Stimulated activated CD4-positive, alpha-beta T cell treated with anti-CD3 and anti-CD28 coated beads, Interleukin-1b, Interleukin-23, amount 100 ng/mL, for 1 hour (primary cell): ENCODE measurements around the gene SEPTIN12.
"Not testable (repeated sequence)": the region's sequence is repeated elsewhere in the genome, so short reads cannot be mapped to it uniquely, and the experiment has no call there.

Experiments
- DNase-seq, 2 donors: peaks; one replicate each; pipeline ENCODE4 v3.0.0-alpha.2; 2020; ENCODE audit warnings: low read depth in 2 of 2

SEPTIN12 gene

GRCh38 chr16:4802659-4803287 is 14.6 kb upstream of the SEPTIN12 start:
- DNase-seq, result peak; percentile 55 to 83

- peak; percentile 44 to 48 for DNase-seq
Measured at GRCh38 chr16:4801962-4802658, 14.0 kb upstream of the SEPTIN12 start, which contains the start of gene ROGDI. Gene ROGDI (minus strand): TSS chr16:4802633. CDS start chr16:4802571, 62 bp downstream.

DNA sequence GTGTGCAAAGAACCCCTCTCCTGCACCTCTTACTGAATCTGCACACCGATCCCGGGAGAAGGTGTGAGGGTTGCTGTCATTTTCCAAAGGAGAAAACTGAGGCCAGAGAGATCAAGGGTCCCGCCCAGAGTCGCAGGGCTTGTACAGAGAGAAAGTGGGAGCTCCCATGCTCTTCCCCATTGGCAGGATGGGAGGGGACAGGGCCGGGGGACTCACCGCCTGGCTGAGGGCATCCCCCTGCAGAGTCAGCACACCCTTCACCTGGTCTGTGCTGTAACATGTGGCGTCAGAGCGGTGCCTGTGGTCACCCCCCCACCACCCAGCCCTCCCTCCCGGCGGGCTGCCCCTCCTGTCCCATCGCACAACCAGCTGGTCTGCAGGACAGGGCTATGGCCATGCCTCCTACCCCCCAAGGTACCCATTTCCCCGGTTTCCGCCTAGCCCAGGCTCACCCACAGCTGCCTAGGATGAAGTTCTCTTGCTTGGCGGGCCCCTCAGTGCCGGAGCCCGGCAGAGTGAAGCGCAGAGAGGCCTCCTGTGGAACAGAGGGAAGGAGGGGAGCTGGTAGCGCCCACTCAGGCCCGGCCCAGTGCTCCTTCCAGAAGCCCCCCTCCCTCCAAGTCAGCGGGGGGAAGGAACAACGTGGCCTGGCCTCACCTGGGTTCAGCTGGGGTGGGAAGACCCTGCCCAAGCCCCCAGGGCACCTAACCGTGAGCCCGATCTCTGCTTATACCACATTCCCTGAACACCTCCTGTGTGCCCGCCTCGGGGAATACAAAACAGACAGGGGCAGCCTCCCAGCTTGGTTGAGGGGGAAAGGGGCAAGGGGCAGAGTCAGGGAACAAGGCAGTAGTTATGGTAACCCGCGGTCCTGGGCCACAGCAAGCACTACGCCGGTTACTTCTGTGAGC is 13.2 kb upstream of the SEPTIN12 start:
- no peak for DNase-seq

GRCh38 chr16:4800290-4801041 is 12.3 kb upstream of the SEPTIN12 start:
- no peak for DNase-seq

DNA sequence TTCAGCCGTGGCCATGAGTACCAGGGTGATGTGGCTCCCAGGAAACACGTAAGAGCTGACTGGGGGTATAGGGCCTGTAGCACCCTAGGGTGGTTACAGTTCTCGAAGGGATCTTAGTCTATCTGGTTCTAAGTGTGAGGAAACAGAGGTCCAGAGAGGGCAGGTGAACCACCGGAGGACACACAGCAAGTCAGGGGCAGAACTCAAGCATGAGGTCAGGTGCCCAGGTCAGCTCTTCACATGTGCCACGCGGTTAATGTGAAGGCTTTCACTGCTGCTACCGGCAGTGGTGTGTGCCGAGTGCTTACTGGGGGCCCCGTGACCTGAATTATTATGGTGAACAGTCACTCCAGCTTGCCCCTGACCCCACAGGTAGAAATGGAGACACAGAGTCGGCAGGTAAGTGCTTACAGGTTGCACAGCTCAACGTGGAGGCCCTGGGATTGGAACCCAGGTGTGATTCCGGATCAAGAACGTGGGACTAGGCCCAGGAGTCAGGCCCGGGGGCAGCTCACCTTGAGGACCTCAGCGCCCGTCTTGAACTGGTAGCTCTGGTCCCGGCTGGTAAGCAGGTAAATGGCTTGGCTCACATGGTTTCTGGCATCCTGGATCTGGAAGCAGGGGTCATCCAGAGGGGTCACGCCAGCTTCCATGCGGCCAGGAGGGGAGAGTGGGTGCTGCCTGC is 11.2 kb upstream of the SEPTIN12 start:
- DNase-seq, result no peak

DNA sequence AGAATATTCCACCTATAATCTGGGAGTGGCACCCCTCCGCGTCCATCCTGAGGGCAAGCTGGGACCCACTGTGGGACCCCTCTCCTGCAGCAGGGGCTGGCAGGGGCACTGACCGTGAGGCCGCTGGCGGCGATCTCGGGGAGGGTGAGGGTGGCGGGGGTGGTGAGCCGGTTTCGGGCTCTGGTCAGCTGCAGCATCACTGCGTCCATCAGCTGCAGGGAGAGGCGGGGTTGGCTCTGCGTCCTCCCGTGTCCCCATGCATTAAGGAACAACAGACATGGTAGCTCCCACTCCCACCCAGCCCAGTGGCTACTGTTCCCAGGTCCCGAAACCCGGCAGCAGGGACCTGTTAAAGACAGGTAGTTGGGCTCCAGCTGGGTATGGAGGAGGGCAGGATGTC is 10.3 kb upstream of the SEPTIN12 start:
- no peak for DNase-seq

DNA sequence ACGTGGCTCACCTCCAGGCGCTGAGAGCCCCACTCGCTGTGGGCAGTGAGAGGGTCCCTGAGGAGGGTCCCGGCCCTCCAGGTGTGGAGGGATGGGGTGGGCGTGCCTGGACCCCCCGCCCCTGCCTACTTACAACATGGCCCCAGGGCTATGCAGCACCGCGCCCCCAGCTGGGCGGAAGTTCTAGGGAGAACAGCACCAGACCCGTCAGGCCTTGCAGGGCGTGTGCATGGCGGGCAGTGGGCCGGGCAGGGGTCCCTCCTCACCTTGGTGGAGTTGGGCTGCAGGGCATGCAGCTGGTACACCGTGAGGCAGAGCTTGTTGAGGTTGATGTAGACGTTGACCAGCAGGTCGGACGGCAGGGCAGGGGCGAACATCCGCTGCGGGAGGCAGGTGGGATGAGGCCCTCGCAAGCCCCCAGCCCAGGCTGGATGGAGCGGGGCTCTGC is 9.7 kb upstream of the SEPTIN12 start:
- DNase-seq, result no peak

DNA sequence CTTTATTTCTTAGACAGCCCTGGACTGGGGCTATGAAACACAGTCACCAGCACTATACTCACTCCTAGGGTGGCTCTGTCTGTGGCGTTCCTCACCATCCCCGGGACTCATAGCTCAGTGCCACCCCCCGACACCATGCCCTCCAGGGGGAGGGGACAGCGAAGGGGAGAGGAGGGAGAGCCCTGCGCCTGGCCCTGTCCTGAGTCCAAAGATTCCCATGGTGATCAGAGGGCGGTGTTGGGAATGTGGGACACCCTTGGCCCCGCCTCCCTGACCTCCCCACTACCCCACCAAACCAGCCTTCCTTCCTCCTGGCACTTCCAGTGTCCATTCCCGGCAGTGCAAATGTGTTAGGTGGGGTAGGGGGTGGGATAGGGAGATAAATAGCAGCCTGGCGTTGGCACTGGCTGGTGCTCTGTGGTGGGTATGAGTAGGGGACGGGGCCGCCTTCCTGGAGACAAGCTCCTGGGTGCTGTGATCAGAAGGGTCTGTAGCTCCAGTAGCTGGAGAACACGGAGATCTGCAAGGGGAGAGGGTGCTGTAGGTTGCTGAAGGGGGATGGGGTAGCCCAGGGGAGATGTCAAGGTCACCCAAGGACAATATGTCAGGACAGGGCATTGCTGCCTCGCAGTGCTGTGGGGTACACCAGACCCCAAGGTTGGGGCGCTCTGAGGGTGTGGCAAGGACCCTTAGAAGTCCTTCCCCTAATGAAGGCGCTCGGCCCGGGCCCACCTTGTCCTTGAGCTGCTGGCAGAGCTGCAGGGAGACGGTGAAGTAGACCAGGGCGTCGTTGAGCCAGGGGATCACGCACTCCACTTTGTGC is 9.0 kb upstream of the SEPTIN12 start:
- DNase-seq, result no peak

DNA sequence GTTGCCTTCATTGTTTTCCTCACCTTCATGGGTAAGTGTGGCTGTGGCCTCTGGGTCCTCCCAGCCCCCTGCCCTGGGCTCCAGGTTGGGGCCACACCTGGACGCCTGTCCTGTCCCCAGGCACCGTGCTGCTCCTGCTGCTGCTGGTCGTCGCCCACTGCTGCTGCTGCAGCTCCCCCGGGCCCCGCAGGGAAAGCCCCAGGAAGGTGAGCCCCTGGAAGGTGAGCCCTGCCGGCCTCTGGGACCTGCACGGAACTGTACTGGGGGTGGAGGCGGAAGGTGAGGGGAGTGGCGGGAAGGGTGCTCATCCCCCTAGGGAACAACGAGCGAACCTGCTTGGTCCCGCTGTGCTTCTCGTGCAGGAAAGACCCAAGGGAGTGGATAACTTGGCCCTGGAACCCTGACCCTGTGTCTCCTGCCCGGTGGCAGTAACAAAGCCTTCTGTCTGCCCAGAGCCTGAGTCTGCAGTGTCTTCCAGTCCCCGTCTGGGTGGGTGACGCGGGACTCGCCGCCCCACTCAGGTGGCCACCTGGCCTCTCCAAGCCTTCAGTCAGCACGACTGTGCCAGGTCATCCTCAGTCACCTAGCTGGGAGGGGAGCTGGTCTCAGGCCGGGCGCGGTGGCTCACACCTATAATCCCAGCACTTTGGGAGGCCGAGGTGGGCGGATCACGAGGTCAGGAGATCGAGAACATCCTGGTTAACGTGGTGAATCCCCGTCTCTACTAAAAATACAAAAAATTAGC is 7.9 kb upstream of the SEPTIN12 start:
- no peak for DNase-seq

- no peak for DNase-seq
Measured at GRCh38 chr16:4795181-4795827, 7.2 kb upstream of the SEPTIN12 start, which contains the start of gene SMIM22. Gene SMIM22 (plus strand): TSS chr16:4795369. CDS start chr16:4795735, 366 bp downstream.

DNA sequence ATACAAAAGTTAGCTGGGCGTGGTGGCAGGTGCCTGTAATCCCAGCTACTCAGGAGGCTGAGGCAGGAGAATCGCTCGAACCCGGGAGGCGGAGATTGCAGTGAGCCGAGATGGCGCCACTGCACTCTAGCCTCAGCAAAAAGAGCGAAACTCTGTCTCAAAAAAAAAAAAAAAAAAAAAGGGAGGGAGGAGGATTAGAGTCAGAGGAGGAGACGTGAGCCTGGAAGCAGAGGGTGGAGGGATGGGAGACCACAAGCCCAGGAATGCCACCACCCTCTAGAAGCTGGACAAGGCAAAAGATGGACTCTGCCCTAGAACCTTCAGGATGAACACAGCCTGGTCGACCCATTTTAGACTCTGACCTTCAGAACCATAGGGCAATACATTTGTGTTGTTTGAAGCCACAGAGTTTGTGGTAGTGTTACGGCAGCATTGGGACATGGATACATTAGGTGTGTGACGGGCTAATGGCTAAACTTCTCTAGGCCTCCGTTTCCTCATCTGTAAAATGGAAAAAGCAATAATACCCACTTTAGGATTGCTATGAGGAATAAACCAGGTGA is 4.9 kb upstream of the SEPTIN12 start:
- DNase-seq, result no peak

- DNase-seq, result no peak
Measured at GRCh38 chr16:4790871-4791270, 2.7 kb upstream of the SEPTIN12 start.

- no peak for DNase-seq
Measured at GRCh38 chr16:4790261-4790660, 2.1 kb upstream of the SEPTIN12 start.

DNA sequence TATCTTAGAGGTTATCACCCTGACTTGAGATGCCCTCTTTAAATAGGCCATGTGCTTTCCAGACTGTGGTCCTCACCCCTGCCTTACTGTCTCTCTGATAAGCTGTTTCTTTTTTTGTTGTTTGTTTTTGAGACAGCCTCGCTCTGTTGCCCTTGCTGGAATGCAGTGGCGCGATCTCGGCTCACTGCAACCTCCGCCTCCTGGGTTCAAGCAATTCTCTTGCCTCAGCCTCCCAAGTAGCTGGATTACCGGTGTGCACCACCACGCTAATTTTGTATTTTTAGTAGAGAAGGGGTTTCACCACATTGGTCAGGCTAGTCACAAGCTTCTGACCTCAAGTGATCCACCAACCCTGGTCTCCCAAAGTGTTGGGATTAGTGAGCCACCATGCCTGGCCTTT is 765 bp upstream of the SEPTIN12 start:
- no peak for DNase-seq

DNA sequence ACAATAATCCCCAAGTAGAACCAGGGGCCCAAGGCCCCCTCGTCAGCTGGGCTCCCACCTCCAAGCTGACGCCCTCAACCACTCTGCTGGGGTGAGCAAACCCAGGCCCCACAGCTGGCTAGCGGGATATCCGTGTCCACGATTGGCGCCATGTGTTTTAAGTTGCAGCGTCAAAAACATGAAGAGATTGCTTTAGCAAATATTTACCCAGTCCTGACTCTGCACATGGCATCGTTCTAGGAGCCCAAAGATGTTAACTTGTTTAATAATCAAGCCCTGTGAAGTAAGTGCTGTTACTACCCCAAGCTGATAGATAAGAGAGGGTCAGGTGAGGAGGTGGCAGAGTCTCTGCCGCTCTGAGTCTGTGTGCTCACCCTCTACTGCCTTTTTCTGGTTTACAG is 344 bp upstream of the SEPTIN12 start:
- DNase-seq, result no peak

GRCh38 chr16:4787068-4787467 is 1.1 kb downstream of the SEPTIN12 start:
- no peak for DNase-seq

GRCh38 chr16:4785758-4786433 is 2.2 kb downstream of the SEPTIN12 start:
- DNase-seq, result no peak

- DNase-seq, result not testable (repeated sequence)
Measured at GRCh38 chr16:4784444-4784987, 3.6 kb downstream of the SEPTIN12 start.
